Measurements from ENCODE around the gene CLSTN2.

CLSTN2 gene

GRCh38 chr3:140472306-140473020 lies 537.5 kb downstream of the CLSTN2 start:
- ChIA-PET CTCF (no interaction called here), POLR2A (no interaction called here)
- TF ChIP-seq, protein P1, sequence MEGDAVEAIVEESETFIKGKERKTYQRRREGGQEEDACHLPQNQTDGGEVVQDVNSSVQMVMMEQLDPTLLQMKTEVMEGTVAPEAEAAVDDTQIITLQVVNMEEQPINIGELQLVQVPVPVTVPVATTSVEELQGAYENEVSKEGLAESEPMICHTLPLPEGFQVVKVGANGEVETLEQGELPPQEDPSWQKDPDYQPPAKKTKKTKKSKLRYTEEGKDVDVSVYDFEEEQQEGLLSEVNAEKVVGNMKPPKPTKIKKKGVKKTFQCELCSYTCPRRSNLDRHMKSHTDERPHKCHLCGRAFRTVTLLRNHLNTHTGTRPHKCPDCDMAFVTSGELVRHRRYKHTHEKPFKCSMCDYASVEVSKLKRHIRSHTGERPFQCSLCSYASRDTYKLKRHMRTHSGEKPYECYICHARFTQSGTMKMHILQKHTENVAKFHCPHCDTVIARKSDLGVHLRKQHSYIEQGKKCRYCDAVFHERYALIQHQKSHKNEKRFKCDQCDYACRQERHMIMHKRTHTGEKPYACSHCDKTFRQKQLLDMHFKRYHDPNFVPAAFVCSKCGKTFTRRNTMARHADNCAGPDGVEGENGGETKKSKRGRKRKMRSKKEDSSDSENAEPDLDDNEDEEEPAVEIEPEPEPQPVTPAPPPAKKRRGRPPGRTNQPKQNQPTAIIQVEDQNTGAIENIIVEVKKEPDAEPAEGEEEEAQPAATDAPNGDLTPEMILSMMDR (IDR thresholded peaks at IDR 0.05; ENCODE audit: insufficient read depth, low read length, missing control alignments), result no peak
- no peak for DNase-seq (ENCODE audit: low read depth, low spot score)
- no peak overlapping the region for H3K4me3 ChIP-seq (ENCODE audit: low read depth, low read length)

DNA sequence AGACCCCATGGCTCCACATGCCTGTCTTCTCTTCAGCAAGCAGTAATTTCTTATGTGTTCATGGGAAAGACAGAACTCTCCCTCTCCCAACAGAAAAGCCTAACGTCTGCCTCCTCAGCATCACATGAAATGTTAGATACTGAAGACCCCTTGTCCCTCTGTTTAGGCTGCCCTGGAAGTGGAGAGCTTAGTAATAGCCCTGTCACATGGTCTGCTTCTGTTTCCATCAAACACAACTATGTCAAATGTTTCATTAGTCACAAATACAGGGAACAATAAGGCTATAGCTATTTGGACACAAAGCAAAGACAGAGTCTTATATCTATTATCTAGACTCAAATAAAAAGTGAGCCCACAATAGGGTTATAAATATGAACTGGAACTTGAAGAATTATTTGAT lies 552.6 kb downstream of the CLSTN2 start:
- TF ChIP-seq, protein P1 (IDR thresholded peaks at IDR 0.05; ENCODE audit: insufficient read depth, low read length, missing control alignments), result no peak
- DNase-seq (ENCODE audit: low read depth, low spot score), result no peak
- no peak overlapping the region for H3K4me3 ChIP-seq (ENCODE audit: low read depth, low read length)
- ChIA-PET CTCF (no interaction called here), POLR2A (no interaction called here)

GRCh38 chr3:140493271-140493670 lies 558.3 kb downstream of the CLSTN2 start:
- ChIA-PET POLR2A (no interaction called here), CTCF (no interaction called here)
- TF ChIP-seq, protein P1 (IDR thresholded peaks at IDR 0.05; ENCODE audit: insufficient read depth, low read length, missing control alignments), result no peak
- H3K4me3 ChIP-seq (ENCODE audit: low read depth, low read length), result no peak overlapping the region
- DNase-seq (ENCODE audit: low read depth, low spot score), result no peak

GRCh38 chr3:140494970-140495369 lies 560.0 kb downstream of the CLSTN2 start:
- CTCF ChIA-PET, result no interaction called here
- no peak overlapping the region for H3K4me3 ChIP-seq (ENCODE audit: low read depth, low read length)
- no peak for DNase-seq (ENCODE audit: low read depth, low spot score)
- POLR2A ChIA-PET, result no interaction called here
- TF ChIP-seq, protein P1 (IDR thresholded peaks at IDR 0.05; ENCODE audit: insufficient read depth, low read length, missing control alignments), result no peak

GRCh38 chr3:140497331-140497730 lies 562.3 kb downstream of the CLSTN2 start:
- ChIA-PET POLR2A (no interaction called here), CTCF (interaction anchor here (0.9 kb wide), 1 partner anchor 560 kb away, joined by 3 read pairs; no protein-coding TSS in a partner anchor)
- H3K4me3 ChIP-seq (ENCODE audit: low read depth, low read length), result no peak overlapping the region
- TF ChIP-seq, protein P1 (IDR thresholded peaks at IDR 0.05; ENCODE audit: insufficient read depth, low read length, missing control alignments), result no peak
- no peak for DNase-seq (ENCODE audit: low read depth, low spot score)

DNA sequence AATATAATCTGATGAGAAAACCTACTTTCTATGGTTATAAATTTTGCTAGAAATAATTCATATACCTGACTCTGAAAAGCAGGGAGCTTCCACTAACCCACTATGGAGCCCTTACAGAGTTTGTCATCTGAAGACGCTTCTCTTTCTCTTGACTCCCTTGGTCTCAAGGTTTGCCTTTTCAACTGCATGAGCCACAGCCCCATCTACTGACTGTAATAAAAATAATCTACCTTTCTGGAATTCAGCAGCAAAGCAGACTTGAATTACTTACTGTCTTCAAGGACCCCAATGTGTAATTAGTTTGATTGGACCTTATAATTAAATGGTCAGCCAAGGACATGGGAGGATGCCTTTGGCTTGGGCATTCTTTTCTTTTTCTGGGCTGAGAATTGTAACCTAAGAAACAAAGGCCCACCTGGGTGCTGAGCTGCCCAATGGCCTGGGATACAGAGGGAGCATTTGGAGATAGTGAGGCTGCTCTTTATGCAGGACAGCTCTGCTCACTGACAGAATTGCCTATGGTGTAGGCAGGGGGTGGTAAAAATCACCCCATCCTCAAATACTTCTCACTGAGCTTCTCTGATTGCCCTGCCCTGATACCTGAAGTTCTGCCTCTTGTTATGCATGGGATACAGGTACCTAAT lies 564.3 kb downstream of the CLSTN2 start:
- TF ChIP-seq, protein P1 (IDR thresholded peaks at IDR 0.05; ENCODE audit: insufficient read depth, low read length, missing control alignments), result no peak
- DNase-seq (ENCODE audit: low read depth, low spot score), result no peak
- H3K4me3 ChIP-seq (ENCODE audit: low read depth, low read length), result no peak overlapping the region
- CTCF ChIA-PET, result no interaction called here
- POLR2A ChIA-PET, result no interaction called here

Data from AG04449 (cell line).